GM12872 (cell line): Measurements from ENCODE around the gene INO80B.

Experiments used
- CTCF ChIP-seq: IDR thresholded peaks from 3 replicates; pipeline ENCODE4 v1.5.1; 2011; ENCODE audit warnings: low read depth, mild to moderate bottlenecking, low read length, moderate library complexity; ENCODE audit not compliant: insufficient read depth

Gene INO80B

DNA sequence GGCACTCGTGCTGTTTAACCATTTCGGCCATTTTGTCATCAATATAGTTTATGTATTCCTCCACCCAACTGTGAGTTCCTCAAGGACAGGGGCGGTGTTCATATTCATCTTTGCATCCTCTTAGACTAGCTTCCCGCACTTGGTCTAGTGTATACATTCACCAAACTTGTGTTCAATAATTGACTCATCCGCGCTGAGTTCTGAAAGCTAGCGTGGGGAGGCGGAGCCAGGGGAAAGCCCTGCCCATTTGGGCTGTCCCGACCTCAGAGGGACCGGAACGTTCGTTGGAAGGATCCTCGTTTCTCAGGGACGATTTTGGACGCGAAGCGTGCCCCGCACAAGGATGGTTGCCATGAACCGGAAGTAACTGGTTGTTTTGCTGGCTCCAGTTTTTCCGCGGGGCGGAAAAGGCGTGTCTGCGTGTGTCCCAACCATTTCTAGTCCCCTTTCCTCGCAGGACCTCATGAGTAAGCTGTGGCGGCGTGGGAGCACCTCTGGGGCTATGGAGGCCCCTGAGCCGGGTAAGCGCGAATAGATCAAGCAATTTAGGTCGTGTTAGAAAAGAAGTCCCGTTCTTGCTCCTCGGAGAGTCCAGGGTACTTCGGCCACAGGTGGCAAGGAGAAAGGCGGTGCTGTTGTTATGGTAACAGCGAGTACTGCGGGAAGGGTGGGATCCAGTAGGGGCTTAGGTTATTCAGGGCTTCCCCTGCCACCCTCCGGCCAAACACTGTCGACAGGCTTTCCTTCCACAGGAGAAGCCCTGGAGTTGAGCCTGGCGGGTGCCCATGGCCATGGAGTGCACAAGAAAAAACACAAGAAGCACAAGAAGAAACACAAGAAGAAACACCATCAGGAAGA, at the start of gene INO80B:
Gene INO80B (plus strand): TSS at position 434 of the 858 bp plus-strand sequence. CDS start 30 bp downstream, at position 464.
- TF ChIP-seq CTCF: no peak

- TF ChIP-seq CTCF: no peak
Observed at GRCh38 chr2:74406035-74406434, 48.9 kb upstream of the INO80B start.

DNA sequence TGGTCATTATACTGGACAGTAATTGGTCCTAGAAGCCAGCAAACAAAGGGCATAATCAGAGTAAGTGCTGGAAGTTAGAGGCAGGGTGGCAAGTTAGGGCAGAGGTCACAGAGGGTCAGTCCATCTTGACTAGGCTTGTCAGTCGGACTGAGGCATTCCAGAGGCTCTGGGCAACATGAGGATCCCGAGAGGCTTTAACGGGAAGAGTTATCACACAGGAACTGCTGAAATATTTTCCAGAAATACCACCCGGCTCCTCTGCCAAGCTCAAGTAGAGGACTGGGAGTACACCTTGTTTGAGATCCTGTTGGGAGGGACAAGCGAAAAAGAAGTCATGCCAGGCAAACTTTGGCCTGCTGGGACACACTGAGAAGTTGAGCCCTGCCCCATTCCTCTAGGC, 47.2 kb upstream of the INO80B start:
- no peak for TF ChIP-seq CTCF

GRCh38 chr2:74413001-74413698, 41.7 kb upstream of the INO80B start:
- TF ChIP-seq CTCF: no peak

DNA sequence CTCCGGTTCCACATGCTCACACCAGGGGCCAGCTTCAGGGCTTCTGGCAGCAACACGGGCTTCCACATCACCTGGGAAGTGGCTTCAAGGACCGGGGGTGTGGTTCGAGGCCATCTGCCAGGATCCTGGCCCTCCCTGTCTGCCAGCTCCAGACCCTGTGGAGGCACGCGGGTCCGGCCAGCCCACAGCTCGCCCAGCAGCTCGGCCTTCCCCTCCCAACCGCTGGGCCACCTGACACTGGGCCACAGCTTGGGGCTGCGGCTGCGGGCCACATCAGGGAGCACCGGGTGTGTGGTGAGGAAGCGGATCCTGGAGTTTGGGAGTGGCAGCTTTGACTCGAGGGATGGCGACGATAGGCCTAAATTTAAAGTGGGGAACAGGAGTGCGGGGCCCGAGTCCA, 40.4 kb upstream of the INO80B start:
- no peak for TF ChIP-seq CTCF

GRCh38 chr2:74414881-74415761, 39.8 kb upstream of the INO80B start:
- peak; percentile 29; the same call in 1 of the 3 replicates for TF ChIP-seq CTCF
